HepG2 (cell line): ENCODE data around the gene CNTFR. TPM values are rescaled to one million over a fixed set of nuclear protein-coding genes. Genes with fewer than 3 reads are reported as not detected.

Experiments
- ARNT2 ChIP-seq: sonication (generic); formaldehyde crosslinking; IDR thresholded peaks from 2 replicates; pipeline ENCODE4 v1.8.0; 2022; ENCODE audit warnings: mild to moderate bottlenecking, low read depth, missing genetic modification reagents, moderate library complexity
- BCL6 ChIP-seq: IDR thresholded peaks from 2 replicates; pipeline ENCODE4 v1.6.1; 2016; ENCODE audit warnings: missing genetic modification reagents, missing compliant biosample characterization
- BORCS8-MEF2B ChIP-seq: sonication (generic); formaldehyde crosslinking; IDR thresholded peaks from 2 replicates; pipeline ENCODE4 v1.8.0; 2022; ENCODE audit warnings: mild to moderate bottlenecking, missing genetic modification reagents
- FOXM1 ChIP-seq: sonication (generic); formaldehyde crosslinking; IDR thresholded peaks from 2 replicates; pipeline ENCODE4 v1.5.0; 2020; ENCODE audit warnings: missing genetic modification reagents
- HOXA3 ChIP-seq: sonication (generic); formaldehyde crosslinking; IDR thresholded peaks from 2 replicates; pipeline ENCODE4 v1.5.0; 2020; ENCODE audit warnings: missing genetic modification reagents
- JUND ChIP-seq: sonication (generic); formaldehyde crosslinking; IDR thresholded peaks from 2 replicates; pipeline ENCODE4 v1.8.0; 2022; ENCODE audit warnings: mild to moderate bottlenecking, missing genetic modification reagents
- MEF2D ChIP-seq: sonication (generic); formaldehyde crosslinking; IDR thresholded peaks from 2 replicates; pipeline ENCODE4 v1.5.1; 2020; ENCODE audit warnings: mild to moderate bottlenecking, missing genetic modification reagents
- ZNF205 ChIP-seq: IDR thresholded peaks from 2 replicates; pipeline ENCODE4 v1.6.1; 2018; ENCODE audit warnings: missing biosample characterization, missing genetic modification reagents
- ZNF343 ChIP-seq: sonication (generic); formaldehyde crosslinking; IDR thresholded peaks from 2 replicates; pipeline ENCODE4 v1.4.0; 2020; ENCODE audit warnings: mild to moderate bottlenecking, missing genetic modification reagents
- ZNF616 ChIP-seq: sonication (generic); formaldehyde crosslinking; IDR thresholded peaks from 2 replicates; pipeline ENCODE4 v1.5.0; 2020; ENCODE audit warnings: low read depth, mild to moderate bottlenecking, missing genetic modification reagents
- ZNF768 ChIP-seq: sonication (generic); formaldehyde crosslinking; IDR thresholded peaks from 2 replicates; pipeline ENCODE4 v1.4.0; 2020; ENCODE audit warnings: missing genetic modification reagents
- polyA plus RNA-seq, 8 experiments: library from polyadenylated mRNA; depleted of rRNA in 3 of 8; stranded (reverse) in 7 of 8; unstranded in 1 of 8; fragments of >200 nt; fragmentation: Illumina TruSeq in 4 of 8; extraction: Trizol in 4 of 8; gene quantifications; 2 replicates each; pipeline versions ENCODE4 v1.2.1 to v1.2.3, GENCODE V29; 2011 to 2016; ENCODE audit warnings: low read depth in 4 of 8, missing spikeins in 1 of 8, mixed read lengths in 1 of 8; ENCODE audit not compliant: insufficient read depth in 1 of 8
- total RNA-seq, 5 experiments: library from RNA; depleted of rRNA; stranded (reverse); fragments of >200 nt; fragmentation: Illumina TruSeq; extraction: Trizol; gene quantifications; 2 replicates each; pipeline ENCODE4 v1.2.3, GENCODE V29; 2016; ENCODE audit warnings: low read depth in 1 of 5
- TF ChIP-seq, protein P1 (sequence below): sonication (generic); formaldehyde crosslinking; IDR thresholded peaks from 2 replicates; pipeline ENCODE4 v1.5.0; 2020; ENCODE audit warnings: mild to moderate bottlenecking, missing genetic modification reagents, borderline replicate concordance
- TF ChIP-seq, protein P2 (sequence below): sonication (generic); formaldehyde crosslinking; IDR thresholded peaks from 2 replicates; pipeline ENCODE4 v1.5.0; 2020; ENCODE audit warnings: missing genetic modification reagents
- TF ChIP-seq, protein P3 (sequence below): sonication (generic); formaldehyde crosslinking; IDR thresholded peaks from 2 replicates; pipeline ENCODE4 v1.4.0; 2020; ENCODE audit warnings: mild to moderate bottlenecking, missing genetic modification reagents
- TF ChIP-seq, protein P4 (sequence below): sonication (generic); formaldehyde crosslinking; IDR thresholded peaks from 2 replicates; pipeline ENCODE4 v1.4.0; 2020; ENCODE audit warnings: mild to moderate bottlenecking, missing genetic modification reagents

The CNTFR gene
- total and polyA plus RNA-seq, 2 of the 13 experiments (the other 11 are each of a cell fraction or from before 2014, with no cell fraction given), result not detected

DNA sequence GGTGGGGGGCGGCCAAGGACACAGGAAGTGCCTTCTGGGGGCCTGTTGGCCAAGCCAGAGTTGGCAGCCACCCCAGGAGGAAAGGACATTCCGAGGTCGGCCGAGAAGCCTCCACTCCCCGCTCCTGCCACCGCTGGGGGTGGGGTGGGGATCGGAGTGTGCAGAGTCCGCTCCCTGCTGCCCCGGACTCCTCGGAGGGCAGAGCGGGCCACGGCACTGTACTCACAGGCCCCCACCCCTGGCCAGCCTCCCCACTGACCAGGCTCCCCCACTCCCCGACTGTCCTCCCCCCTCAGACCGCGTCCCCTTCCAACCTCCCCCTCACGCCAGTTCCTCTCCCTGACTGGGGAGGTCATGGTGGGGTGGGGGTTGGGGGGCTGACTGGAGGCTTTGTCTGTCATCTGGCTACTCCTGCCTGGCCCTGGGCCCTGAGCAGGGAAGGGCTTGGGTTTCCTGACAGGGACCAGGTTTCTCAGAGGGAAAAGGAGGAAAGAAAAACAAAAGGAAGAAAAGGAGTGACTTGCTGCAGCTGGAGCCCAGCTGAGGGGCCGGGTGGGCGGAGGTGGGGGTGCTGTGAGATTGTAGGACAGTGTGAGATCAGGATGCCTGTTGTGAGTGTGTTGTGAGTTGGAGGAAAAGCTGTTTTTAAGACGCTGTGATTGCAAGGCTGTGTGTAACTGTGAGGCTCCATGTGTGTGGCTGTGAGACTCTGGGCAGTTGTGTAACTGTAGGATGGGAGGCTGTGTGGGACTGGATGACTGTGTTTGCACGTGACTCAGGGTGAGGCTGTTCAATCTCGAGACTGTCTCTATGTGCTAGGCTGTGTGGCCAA, 29.7 kb downstream of the CNTFR start (continued):
- TF ChIP-seq, protein P1, sequence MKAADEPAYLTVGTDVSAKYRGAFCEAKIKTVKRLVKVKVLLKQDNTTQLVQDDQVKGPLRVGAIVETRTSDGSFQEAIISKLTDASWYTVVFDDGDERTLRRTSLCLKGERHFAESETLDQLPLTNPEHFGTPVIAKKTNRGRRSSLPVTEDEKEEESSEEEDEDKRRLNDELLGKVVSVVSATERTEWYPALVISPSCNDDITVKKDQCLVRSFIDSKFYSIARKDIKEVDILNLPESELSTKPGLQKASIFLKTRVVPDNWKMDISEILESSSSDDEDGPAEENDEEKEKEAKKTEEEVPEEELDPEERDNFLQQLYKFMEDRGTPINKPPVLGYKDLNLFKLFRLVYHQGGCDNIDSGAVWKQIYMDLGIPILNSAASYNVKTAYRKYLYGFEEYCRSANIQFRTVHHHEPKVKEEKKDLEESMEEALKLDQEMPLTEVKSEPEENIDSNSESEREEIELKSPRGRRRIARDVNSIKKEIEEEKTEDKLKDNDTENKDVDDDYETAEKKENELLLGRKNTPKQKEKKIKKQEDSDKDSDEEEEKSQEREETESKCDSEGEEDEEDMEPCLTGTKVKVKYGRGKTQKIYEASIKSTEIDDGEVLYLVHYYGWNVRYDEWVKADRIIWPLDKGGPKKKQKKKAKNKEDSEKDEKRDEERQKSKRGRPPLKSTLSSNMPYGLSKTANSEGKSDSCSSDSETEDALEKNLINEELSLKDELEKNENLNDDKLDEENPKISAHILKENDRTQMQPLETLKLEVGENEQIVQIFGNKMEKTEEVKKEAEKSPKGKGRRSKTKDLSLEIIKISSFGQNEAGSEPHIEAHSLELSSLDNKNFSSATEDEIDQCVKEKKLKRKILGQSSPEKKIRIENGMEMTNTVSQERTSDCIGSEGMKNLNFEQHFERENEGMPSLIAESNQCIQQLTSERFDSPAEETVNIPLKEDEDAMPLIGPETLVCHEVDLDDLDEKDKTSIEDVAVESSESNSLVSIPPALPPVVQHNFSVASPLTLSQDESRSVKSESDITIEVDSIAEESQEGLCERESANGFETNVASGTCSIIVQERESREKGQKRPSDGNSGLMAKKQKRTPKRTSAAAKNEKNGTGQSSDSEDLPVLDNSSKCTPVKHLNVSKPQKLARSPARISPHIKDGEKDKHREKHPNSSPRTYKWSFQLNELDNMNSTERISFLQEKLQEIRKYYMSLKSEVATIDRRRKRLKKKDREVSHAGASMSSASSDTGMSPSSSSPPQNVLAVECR, result peak; percentile 27; the same call in 1 of the 2 replicates
- TF ChIP-seq ZNF616 (CRISPR knock-in tag), result no peak
- TF ChIP-seq ZNF205 (CRISPR knock-in tag), result no peak
- TF ChIP-seq, protein P2, sequence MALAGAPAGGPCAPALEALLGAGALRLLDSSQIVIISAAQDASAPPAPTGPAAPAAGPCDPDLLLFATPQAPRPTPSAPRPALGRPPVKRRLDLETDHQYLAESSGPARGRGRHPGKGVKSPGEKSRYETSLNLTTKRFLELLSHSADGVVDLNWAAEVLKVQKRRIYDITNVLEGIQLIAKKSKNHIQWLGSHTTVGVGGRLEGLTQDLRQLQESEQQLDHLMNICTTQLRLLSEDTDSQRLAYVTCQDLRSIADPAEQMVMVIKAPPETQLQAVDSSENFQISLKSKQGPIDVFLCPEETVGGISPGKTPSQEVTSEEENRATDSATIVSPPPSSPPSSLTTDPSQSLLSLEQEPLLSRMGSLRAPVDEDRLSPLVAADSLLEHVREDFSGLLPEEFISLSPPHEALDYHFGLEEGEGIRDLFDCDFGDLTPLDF (CRISPR knock-in tag), result no peak
- TF ChIP-seq, protein P3, sequence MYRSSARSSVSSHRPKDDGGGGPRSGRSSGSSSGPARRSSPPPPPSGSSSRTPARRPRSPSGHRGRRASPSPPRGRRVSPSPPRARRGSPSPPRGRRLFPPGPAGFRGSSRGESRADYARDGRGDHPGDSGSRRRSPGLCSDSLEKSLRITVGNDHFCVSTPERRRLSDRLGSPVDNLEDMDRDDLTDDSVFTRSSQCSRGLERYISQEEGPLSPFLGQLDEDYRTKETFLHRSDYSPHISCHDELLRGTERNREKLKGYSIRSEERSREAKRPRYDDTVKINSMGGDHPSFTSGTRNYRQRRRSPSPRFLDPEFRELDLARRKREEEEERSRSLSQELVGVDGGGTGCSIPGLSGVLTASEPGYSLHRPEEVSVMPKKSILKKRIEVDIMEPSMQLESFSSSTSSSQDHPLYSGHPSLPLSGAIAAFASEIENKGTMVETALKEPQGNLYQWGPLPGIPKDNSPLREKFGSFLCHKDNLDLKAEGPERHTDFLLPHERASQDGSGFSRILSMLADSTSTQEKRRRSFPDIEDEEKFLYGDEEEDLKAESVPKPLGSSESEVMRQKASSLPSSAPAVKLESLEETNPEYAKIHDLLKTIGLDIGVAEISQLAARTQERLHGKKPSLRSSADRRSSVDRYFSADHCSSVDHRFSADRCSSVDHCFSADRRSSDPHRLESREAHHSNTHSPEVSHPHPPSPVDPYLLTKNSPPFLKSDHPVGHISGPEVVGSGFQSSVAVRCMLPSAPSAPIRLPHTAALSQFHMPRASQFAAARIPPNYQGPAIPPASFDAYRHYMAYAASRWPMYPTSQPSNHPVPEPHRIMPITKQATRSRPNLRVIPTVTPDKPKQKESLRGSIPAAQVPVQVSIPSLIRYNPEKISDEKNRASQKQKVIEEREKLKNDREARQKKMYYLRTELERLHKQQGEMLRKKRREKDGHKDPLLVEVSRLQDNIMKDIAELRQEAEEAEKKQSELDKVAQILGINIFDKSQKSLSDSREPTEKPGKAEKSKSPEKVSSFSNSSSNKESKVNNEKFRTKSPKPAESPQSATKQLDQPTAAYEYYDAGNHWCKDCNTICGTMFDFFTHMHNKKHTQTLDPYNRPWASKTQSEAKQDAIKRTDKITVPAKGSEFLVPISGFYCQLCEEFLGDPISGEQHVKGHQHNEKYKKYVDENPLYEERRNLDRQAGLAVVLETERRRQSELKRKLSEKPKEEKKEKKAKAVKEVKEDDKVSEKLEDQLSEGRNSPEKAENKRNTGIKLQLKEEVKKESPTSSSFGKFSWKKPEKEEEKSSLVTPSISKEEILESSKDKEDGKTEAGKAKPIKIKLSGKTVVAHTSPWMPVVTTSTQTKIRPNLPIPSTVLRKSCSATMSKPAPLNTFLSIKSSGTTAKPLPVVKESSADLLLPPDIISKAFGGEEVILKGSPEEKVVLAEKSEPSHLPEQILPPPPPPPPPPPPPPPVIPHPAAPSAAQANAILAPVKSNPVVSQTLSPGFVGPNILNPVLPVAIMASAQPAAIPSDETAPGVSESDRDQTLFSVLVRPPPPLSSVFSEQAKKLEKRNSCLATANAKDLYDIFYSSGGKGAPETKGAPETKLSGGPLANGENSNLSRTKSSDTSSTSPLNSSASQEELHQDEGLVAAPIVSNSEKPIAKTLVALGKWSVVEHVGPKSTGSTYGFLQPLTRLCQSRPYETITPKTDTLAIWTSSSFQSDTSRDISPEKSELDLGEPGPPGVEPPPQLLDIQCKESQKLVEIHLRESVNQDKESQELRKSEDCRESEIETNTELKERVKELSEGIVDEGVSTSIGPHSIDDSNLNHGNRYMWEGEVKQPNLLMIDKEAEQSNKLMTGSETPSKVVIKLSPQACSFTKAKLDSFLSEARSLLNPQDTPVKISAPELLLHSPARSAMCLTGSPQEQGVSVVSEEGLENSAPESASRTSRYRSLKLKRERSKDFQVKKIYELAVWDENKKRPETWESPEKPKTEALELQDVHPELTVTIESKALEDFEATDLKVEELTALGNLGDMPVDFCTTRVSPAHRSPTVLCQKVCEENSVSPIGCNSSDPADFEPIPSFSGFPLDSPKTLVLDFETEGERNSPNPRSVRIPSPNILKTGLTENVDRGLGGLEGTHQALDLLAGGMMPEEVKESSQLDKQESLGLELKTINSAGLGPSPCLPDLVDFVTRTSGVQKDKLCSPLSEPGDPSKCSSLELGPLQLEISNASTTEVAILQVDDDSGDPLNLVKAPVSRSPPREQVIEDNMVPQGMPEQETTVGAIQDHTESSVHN (CRISPR knock-in tag), result no peak
- TF ChIP-seq ZNF768, result peak; percentile 12; the same call in 1 of the 2 replicates
- TF ChIP-seq MEF2D (CRISPR knock-in tag), result no peak
- TF ChIP-seq BORCS8-MEF2B (CRISPR knock-in tag), result no peak
- no peak for TF ChIP-seq ARNT2 (CRISPR knock-in tag)
- TF ChIP-seq BCL6, result no peak
- no peak for TF ChIP-seq ZNF343 (CRISPR knock-in tag)
- TF ChIP-seq JUND (CRISPR knock-in tag), result no peak
- TF ChIP-seq FOXM1 (CRISPR knock-in tag), result no peak
- TF ChIP-seq HOXA3 (CRISPR knock-in tag), result 0 out of 2 replicates have a peak, but pooled peaks have one; percentile 0
- TF ChIP-seq, protein P4, sequence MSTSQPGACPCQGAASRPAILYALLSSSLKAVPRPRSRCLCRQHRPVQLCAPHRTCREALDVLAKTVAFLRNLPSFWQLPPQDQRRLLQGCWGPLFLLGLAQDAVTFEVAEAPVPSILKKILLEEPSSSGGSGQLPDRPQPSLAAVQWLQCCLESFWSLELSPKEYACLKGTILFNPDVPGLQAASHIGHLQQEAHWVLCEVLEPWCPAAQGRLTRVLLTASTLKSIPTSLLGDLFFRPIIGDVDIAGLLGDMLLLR, result no peak
